Dermis blood vessel endothelial cell (primary cell): Measurements from ENCODE around the gene TMPRSS3. TPM values are rescaled to one million over a fixed set of nuclear protein-coding genes. Genes with fewer than 3 reads are reported as not detected.

ENCODE experiments used
- DNase-seq: peaks from one replicate; pipeline ENCODE4 v3.0.0; 2010
- total RNA-seq: library from RNA; depleted of rRNA; stranded (reverse); fragments of >200 nt; gene quantifications from 2 replicates; pipeline ENCODE4 v1.2.3, GENCODE V29; 2014

Gene TMPRSS3
- total RNA-seq, 1 donor from 2014 or later: not detected

DNA sequence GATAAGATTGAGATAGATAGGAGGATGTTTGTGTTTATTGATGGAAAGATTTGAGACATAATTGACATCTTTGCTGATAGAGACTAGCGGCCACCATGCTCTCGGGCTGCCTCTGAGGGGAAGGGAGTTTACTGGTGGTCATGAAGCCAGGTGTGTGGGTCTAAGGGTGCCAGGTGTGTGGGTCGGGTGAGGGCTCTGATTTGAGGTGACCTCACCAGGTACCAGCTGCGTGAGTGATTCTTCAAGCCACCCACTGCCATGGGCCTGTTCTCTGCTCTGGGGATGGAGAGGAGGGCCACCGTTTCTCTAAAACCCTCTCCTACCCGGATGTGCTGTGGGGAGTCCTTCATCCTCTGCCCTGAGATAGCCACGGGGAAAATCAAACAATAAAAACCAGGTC is 11.0 kb upstream of the TMPRSS3 start:
- no peak for DNase-seq

- no peak for DNase-seq
These were observed 10.4 kb upstream of the TMPRSS3 start for GRCh38 chr21:42406201-42406621.

DNA sequence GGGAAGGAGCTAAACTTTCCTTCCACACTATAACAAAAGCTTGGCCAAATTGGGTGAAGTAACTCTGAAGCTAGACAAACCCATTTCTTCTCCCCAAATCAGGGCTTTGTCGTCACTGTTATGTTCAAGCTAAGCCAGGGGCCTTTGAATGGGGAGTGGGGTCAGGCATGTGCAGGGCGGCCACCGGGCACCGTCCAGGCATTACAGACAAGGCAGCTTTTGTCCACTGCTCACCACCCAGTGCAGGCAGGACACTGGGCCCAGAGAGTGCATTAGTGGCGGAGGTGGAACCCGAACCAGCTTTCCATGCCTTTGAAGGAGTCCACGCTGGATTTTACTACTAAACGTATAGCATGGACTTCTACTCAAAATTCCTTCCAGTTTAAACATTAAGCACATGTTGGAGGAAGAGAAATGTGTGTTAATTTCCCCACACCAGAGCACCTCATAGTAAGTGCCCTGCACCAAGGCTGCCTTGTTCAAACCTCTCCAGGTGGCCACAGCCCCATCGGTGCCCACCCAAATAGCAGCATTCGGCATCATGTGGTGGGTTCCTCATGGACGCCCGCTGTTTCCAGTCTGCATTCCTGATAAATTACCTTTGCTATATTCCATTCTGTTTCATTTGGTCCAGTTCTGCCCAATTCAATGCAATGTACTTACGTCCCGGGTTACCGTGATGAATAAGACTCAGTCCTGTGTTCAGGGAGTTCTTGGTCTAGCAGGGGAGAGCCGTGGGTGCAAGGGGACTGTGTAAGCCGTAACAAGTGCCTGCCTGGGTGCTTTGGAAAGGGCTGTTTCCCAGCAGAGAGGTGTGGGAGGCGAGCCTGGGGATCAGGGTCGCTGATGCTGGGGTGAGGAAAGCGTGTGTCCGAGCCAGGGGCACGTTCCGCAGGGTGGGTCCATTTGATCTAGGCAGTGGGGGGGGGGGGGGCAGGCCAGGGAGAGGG is 9.5 kb upstream of the TMPRSS3 start:
- DNase-seq: no peak

DNA sequence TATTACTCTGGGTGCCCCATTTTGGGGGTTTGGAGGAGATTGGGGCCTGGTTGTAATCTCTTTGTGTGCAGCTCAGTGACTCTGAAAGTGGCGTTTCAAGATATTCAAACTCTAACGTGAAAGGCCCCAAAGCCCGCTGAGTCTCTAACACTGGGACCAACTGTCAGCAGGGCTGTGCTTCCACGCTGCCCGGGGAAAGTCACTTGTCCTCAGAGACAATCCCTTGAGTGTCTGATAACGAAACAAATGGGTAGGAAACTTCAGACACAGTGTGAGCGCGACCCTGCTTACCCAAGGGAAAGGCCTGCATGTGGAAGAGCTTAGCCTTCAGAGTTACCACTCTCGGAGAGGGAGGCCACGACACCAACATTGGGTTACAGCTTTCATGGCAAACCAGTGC is 8.7 kb upstream of the TMPRSS3 start:
- DNase-seq: no peak

DNA sequence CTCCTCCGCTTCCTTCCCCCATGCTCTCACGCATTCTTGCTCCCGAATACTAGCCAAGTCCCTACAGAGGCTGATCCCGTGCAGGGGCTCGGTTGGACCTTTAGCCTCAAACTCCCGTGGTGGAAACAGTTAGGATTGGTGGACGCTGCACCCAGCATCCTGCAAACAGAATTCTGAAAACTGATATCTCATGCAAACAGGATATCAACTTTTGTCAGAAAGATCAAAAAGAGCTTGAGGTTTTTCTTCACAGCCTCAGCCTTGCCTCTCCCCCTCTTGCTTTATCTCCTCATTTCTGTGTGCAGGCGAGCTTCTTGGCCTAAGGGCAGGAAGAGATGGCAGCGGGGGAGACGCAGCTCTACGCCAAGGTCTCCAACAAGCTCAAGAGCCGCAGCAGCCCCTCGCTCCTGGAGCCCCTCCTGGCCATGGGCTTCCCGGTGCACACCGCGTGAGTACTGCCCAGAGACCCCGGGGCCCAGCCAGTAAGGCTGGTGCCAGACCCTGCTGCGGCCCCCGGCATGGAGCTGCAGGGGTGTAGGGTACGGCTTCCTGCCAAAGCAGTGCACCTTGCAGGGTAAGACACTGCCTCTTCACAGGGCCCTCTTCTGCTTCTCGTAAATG is 7.9 kb upstream of the TMPRSS3 start, which contains the start of gene UBASH3A:
Gene UBASH3A (plus strand): TSS at position 292 of the 621 bp plus-strand sequence. CDS start 44 bp downstream, at position 336.
- no peak for DNase-seq

GRCh38 chr21:42401820-42402251 is 6.0 kb upstream of the TMPRSS3 start:
- DNase-seq: no peak

GRCh38 chr21:42401154-42401553 is 5.3 kb upstream of the TMPRSS3 start:
- DNase-seq: no peak

- DNase-seq: no peak
These were observed 4.7 kb upstream of the TMPRSS3 start for GRCh38 chr21:42400525-42400924.

- no peak for DNase-seq
These were observed 2.7 kb upstream of the TMPRSS3 start for GRCh38 chr21:42398436-42399028.

- DNase-seq: no peak
These were observed 2.0 kb upstream of the TMPRSS3 start for GRCh38 chr21:42397746-42398394.

GRCh38 chr21:42396799-42397745 is 1.2 kb upstream of the TMPRSS3 start:
- DNase-seq: no peak

GRCh38 chr21:42395302-42395701 is 550 bp downstream of the TMPRSS3 start:
- no peak for DNase-seq

GRCh38 chr21:42393443-42393950 is 2.4 kb downstream of the TMPRSS3 start:
- DNase-seq: no peak

GRCh38 chr21:42392731-42393442 is 3.0 kb downstream of the TMPRSS3 start:
- DNase-seq: peak; percentile 78

GRCh38 chr21:42391297-42391696 is 4.6 kb downstream of the TMPRSS3 start:
- no peak for DNase-seq

DNA sequence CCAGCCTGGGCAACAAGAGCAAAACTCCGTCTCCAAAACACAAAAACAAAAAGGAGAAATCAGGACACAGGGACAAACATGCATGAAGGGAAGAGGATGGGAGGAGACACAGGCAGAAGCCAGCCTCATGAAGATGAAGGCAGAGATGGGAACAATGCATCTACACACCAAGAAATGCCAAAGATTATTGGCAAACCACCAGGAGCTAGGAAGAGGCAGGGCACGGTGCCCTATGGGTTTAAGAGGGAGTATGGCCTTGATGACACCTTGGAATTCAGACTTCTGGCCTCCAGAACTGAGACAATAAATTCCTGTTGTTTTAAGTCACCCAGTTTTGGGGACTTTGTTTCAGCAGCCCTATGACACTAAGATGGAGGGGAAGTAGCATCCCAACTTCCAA is 5.2 kb downstream of the TMPRSS3 start:
- DNase-seq: no peak

- DNase-seq: no peak
These were observed 5.7 kb downstream of the TMPRSS3 start for GRCh38 chr21:42390193-42390592.

DNA sequence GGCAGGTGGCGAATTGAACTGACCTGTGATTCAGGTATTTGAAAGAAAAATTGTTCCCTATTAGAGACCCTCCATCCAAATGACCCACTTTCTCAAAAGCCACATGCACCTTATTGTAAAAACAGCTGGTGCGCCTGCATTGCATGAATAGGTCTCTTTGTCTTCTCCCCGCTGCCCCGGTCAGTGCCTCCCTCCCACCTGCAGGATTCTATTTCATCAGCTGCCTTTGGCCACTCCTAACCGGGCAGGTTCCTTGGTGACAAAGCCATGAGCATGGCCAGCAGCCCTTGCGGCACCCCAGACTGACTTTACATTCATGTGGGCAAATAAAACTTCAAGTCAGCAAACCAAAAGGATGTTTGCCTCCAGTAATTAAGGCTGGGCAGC is 6.4 kb downstream of the TMPRSS3 start:
- DNase-seq: no peak

DNA sequence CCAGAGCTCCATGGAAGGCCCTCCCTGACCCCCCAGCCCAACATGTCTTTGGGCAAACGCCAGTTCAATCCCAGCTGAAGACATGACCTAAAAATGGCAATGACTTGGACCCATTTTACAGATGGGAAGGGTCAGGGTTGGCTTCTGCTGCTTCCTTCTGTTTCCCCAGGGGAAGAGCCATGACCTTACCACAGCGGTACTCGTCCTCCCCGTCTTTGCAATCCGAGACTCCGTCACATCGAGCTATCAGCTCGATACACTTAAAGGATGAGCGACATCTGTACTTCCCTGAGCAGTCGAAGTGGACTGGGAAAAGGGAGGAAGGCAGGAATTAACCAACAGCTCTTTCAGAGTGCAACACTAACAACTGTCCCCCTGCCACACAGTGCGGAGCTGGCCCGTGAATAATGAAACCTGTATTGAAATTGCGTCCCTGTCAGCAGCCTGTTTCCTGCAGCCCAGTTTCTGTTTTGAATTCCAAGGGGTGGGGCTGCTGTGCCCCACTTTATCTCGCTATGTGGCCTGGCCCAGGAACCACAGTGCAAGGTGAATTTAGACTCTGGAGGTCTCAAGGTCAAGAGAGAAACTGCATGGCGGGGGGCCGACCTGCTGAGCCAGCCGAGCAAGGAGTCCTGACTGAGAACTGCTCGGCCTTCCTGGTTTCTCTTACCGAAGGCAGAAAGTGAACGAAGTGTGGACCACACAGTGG is 7.0 kb downstream of the TMPRSS3 start:
- DNase-seq: no peak

DNA sequence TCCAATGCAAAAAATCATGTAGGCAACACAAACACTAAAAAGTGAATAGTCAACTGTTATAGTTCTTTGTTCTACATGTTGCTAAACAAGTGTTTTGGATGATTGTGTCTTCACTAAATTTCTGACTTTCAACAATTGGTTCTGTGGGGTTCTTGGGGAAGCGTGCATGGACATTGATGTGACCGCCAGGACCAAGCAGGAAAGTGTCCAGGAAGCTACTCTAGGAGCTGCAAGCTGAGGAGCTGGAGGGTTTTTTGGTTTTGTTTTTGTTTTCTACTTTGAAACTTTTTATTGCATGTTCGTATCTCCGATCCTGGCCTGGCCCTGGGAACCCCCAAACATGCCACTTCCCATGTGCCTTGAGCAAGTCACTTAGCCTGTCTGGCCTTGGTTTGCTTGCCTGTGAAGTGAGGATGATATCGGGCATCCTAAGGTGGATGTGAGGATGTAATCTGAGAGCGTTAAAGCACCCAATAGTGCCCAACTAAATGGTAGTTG is 8.0 kb downstream of the TMPRSS3 start:
- DNase-seq: no peak
